GM18520 (cell line): ENCODE data around the gene RGS3.
"Not testable (repeated sequence)": the region's sequence is repeated elsewhere in the genome, so short reads cannot be mapped to it uniquely, and the experiment has no call there.

ENCODE experiments used
- ATAC-seq: cut with Tn5 transposase; IDR thresholded peaks from one replicate; pipeline ENCODE4 v1.9.1; 2021; ENCODE audit not compliant: unreplicated experiment

The RGS3 gene

GRCh38 chr9:113463418-113464285 is at the start of gene RGS3:
Gene RGS3, plus strand, starts transcription at chr9:113463727. Its CDS starts 76 bp downstream, at chr9:113463803.
- ATAC-seq, result no peak

DNA sequence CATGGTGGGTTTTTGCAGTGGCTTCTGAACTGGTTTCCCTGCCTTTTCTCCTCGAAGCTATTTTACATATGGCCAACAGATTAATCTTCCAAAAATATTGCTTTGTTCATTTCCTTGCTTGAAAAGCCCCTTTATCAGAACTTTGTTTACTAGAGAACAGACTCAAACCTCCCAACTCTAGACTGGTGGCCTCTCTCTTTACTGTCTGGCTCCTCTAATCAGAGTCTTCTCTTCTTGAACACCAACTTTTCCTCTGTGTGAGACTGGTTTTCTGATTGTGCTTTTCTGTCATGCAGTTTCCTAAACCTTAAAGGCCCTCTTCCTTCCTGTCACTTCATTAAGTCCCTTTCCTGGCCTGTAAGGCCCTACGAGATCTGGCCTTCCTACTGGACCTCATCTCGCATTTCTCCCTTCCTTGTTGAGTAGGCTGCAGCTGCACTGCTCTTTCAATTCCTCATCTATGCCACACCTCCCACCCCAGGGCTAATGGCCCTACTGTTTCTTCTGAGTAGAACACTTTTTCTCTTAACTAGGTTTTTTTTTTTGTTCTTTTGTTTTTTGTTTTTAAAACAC is 47.3 kb upstream of the RGS3 start:
- ATAC-seq, result peak; percentile 63

- ATAC-seq, result no peak
Measured at GRCh38 chr9:113417370-113417769, 46.2 kb upstream of the RGS3 start.

- ATAC-seq, result no peak
Measured at GRCh38 chr9:113421726-113422125, 41.8 kb upstream of the RGS3 start.

DNA sequence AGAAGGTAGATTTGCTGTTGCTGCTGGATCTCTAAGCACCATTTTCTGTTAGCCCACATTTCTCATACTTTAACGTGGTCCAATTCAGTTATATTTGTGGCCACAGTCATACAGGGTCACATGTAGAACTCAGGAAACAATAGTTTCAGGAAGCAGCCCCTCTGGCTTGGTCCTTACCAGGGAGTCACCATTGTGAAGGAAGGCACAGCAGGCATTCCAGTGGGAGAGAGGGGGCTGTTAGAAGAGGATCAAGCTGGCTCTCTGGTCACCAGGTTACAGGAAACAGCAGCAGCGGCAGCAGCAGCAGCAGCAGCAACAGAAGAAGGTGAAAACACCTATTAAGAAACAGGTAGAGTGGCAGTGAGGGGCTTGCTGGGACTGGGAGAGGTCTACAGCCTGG is 38.5 kb upstream of the RGS3 start:
- ATAC-seq, result no peak

GRCh38 chr9:113426701-113427100 is 36.8 kb upstream of the RGS3 start:
- no peak for ATAC-seq

DNA sequence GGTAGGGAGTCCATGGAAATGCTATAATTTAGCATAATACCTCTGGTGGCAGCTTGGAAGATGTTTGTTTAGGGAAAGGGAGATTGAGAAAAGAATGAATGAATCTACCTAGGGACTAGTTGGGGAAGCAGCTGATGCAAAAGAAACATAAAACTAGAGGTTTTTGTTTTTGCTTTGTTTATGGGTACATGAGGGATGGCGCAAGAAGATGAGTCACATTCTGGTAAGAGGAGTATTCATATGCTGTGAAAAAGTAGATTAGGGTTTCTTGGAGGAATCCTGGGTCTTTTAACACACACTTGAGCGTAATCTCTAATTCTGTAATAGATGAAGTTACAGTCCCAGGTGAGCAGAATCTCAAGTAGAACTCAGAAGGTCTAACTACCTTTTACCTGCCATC is 35.9 kb upstream of the RGS3 start:
- ATAC-seq, result no peak

GRCh38 chr9:113428062-113428615 is 35.4 kb upstream of the RGS3 start:
- no peak for ATAC-seq

GRCh38 chr9:113431191-113431590 is 32.3 kb upstream of the RGS3 start:
- ATAC-seq, result no peak

GRCh38 chr9:113436728-113437515 is 26.6 kb upstream of the RGS3 start:
- no peak for ATAC-seq

- not testable (repeated sequence) for ATAC-seq
Measured at GRCh38 chr9:113437716-113438115, 25.8 kb upstream of the RGS3 start.

DNA sequence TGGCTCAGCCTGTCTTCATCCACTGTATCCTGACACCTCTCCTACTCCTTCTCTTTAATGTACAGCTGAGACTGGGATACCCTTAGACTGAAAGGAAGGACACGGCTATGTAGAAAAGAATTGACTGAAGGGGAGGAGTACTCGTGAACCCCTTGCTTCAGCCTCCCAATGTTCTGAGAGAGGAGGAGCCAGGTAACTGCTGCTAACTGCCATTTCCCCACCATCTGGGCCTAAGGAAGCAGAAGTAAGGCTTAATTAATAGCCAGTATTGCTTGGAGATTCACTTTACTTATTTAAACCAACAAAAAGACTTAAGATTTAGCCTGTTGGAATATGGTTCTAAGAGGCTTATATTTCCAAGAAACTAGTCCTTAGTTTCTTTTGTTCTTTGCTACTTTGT is 18.8 kb upstream of the RGS3 start:
- no peak for ATAC-seq

- no peak for ATAC-seq
Measured at GRCh38 chr9:113446323-113446740, 17.2 kb upstream of the RGS3 start.

DNA sequence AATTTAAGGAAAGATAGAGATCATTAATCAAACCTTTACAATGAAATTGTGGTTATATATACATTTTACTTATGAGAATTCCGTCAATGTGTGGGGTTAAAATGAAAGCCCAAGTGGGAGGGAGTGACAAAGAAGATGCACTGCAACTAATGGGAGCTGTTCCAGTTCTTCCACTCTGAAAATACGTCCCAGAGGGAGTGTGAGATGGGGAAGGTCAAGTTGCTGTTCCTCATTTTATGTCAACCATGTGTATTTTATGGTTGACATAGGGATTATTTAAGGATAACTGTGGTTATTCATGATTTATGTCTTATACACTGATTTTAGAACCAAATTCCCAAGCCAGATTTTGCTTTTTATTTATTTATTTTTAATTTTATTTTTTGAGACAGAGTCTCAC is 14.2 kb upstream of the RGS3 start:
- ATAC-seq, result no peak

- ATAC-seq, result no peak
Measured at GRCh38 chr9:113452113-113452605, 11.4 kb upstream of the RGS3 start.

DNA sequence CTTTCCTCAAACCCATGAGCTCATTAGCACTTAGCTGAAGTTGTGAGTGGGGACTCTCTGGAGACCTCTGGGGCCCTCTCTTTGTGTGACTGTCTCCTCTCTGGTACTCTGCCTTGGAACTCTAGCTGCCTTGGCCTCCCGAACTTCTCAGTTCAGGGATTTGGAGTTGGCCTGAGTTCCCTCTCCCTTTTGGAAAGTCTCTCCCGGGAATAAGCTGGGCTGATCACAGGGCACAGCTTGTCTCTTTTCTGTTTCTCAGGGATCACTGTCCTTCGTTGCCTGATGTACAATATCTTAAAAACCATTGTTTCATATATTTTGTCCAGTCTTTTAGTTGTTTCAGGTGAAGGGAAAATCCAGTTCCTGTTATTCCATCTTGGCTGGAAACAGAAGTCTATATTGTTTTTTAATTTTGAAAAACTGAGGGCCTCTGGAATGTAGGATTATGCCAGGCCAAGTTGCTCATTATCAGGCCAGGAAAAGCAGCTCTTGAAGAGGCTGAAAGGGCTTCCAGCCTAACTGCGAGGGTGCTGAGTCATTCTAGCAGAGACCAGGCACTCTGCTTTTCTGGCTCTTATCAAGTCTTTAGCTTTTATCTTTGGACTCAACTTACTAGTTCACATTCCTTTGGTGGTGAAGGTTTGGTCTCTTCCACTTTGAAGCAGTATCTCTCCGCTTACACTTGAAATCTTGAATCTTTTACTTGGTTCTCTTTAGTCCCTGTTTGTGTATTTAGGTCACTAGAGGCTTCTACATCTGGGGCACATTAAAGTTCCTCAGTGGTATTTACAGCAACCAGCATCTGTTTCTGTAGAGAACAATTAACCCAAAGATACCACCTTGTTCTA is 8.4 kb upstream of the RGS3 start:
- no peak for ATAC-seq

- ATAC-seq, result no peak
Measured at GRCh38 chr9:113456235-113456634, 7.3 kb upstream of the RGS3 start.

DNA sequence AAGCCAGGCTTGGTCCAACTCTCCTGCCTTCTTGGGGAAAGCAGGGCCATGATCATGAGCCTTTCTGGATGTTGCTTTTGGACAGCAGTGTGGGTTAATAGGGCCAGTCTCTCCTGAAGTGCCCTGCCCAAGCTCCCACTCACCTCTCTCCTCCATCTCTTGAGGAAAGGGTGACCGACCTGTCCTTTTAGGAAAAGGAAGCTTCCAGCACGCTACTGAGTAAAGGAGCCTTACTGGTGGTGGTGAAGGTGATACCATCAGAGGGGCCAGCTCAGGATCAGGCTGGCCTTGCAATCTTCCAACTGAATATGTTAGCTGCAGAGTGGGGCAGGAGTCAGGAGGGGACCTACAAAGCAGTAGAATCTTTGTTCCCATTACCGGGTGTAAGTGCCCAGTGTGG is 2.2 kb upstream of the RGS3 start:
- no peak for ATAC-seq

DNA sequence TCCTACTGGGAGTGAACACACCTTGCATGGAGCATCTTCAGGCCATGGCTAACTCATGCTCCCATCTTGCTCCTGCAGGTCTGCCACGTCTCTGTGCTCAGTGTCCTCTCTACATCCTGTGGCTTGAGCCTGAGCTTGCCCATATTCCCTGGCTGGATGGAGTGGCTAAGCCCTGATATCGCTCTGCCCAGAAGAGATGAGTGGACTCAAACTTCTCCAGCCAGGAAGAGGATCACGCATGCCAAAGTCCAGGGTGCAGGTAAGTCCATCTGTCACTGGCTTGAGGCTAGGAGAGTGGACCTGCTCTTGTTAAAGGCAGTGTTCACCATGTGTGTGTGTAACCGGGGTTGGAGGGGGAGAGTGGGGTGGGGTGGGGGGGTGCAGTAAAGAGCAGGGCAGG is 1.6 kb upstream of the RGS3 start:
- ATAC-seq, result no peak

DNA sequence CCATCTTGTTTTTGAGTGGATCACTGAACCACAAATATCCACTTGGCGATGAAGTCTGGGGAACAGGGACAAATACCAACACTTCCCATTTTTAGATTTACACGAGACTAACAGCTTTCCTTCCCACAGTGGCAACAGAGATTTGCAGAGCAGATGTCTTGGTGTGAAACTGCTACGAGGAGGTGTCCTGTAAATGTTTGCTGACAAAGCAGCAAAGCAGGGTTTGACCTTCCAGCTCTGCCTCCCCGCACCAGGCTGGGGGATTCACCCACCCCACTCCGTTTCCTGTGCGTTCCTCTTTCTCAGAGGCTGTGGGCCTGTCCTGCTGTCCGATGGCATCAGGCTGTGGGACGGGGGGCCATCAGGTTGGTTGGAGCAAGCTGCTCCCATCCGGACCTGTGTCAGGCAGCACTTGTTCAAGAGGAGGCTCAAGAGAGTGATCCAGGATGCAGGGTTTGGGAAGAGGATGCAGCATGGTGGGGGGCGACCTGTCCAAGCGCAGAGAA is 693 bp upstream of the RGS3 start:
- ATAC-seq, result no peak
